ENCODE measurements around the gene RAB1A. TPM values are rescaled to one million over a fixed set of nuclear protein-coding genes. Genes with fewer than 3 reads are reported as not detected.
"Not testable (repeated sequence)": the region's sequence is repeated elsewhere in the genome, so short reads cannot be mapped to it uniquely, and the experiment has no call there.

The RAB1A gene
- polyA plus RNA-seq, 1 donor (not counting 4 experiments of a cell fraction or from before 2014, with no cell fraction given), result 274 TPM

DNA sequence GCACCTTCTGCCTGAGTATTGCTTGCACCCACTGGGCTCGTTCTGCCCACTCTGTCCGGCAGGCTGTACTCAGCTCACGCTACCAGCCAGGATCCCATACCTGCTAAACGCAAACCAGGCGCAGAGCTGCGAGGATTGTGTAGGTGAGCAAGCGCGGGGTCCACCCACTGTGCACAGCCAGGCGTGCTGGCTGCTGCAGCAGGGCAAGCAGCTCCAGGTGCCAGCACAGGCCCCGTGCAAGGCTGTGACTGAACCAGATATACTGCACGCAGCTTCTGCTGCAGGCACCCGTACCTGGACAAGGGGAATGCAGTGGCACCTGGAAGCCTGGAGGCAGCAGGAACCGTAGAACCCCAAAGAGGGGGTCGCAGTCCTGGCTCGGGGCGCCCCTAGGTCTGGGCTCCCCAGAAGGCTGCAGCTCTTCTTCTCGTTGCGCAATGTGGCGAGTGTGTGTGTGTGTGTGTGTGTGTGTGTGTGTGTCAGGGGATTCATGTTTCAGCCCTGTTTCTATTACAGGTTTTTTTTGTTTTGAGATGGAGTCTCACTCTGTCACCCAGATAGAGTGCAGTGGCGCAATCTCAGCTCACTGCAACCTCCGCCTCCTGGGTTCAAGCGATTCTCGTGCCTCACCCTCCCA is 46.1 kb upstream of the RAB1A start:
- Histone ChIP-seq H3K9ac (ENCODE audit: control insufficient read depth, extremely low read depth, insufficient read depth, low read length) (no peak overlapping the region), H3K27me3 (ENCODE audit: control insufficient read depth, extremely low read depth, insufficient read depth, low read length) (no peaks in the 10 kb centered on the region), H3K79me2 (ENCODE audit: control insufficient read depth, insufficient read depth, low read length) (no peaks in the 10 kb centered on the region), H3K4me1 (ENCODE audit: control insufficient read depth, extremely low read depth, insufficient read depth, low read length) (no peaks in the 10 kb centered on the region), H3K9me3 (ENCODE audit: control insufficient read depth, low read depth, low read length) (no peaks in the 10 kb centered on the region), H4K20me1 (ENCODE audit: control insufficient read depth, extremely low read depth, insufficient read depth, low read length) (no peaks in the 10 kb centered on the region), H3K4me2 (ENCODE audit: control insufficient read depth, extremely low read depth, insufficient read depth, low read depth, low read length) (no peak overlapping the region), H3K9me1 (ENCODE audit: control insufficient read depth, extremely low read depth, insufficient read depth, low read length) (no peaks in the 10 kb centered on the region), H2AFZ (ENCODE audit: control insufficient read depth, low read length) (no peak overlapping the region), H3K4me3 (ENCODE audit: control insufficient read depth in 2 of 3, extremely low read depth in 1 of 3, insufficient read depth in 2 of 3, low read depth in 1 of 3, low read length in 3 of 3) (no peak overlapping the region), H3K36me3 (ENCODE audit: control insufficient read depth in 2 of 2, extremely low read depth in 1 of 2, insufficient read depth in 2 of 2, low read length in 2 of 2) (no peaks in the 10 kb centered on the region), H3K27ac (ENCODE audit: control insufficient read depth, insufficient read depth, low read length) (no peak overlapping the region)
- FAIRE-seq (no peak), DNase-seq (ENCODE audit: low read depth, low spot score) (no peak)
- TF ChIP-seq, protein P1, sequence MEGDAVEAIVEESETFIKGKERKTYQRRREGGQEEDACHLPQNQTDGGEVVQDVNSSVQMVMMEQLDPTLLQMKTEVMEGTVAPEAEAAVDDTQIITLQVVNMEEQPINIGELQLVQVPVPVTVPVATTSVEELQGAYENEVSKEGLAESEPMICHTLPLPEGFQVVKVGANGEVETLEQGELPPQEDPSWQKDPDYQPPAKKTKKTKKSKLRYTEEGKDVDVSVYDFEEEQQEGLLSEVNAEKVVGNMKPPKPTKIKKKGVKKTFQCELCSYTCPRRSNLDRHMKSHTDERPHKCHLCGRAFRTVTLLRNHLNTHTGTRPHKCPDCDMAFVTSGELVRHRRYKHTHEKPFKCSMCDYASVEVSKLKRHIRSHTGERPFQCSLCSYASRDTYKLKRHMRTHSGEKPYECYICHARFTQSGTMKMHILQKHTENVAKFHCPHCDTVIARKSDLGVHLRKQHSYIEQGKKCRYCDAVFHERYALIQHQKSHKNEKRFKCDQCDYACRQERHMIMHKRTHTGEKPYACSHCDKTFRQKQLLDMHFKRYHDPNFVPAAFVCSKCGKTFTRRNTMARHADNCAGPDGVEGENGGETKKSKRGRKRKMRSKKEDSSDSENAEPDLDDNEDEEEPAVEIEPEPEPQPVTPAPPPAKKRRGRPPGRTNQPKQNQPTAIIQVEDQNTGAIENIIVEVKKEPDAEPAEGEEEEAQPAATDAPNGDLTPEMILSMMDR (optimal IDR thresholded peaks at IDR 0.05 in 1 of 3, IDR thresholded peaks at IDR 0.05 in 1 of 3, conservative IDR thresholded peaks at IDR 0.05 in 1 of 3; ENCODE audit: extremely low read depth in 1 of 3, insufficient read depth in 2 of 3, low read length in 3 of 3), result no peak
- no peak for TF ChIP-seq EZH2 (IDR thresholded peaks at IDR 0.05; ENCODE audit: low read length)
- dilution Hi-C loops (cut with MboI; ENCODE audit: extremely low pct_ligation_motif_present, low sequenced_read_pairs), result no loop called here

DNA sequence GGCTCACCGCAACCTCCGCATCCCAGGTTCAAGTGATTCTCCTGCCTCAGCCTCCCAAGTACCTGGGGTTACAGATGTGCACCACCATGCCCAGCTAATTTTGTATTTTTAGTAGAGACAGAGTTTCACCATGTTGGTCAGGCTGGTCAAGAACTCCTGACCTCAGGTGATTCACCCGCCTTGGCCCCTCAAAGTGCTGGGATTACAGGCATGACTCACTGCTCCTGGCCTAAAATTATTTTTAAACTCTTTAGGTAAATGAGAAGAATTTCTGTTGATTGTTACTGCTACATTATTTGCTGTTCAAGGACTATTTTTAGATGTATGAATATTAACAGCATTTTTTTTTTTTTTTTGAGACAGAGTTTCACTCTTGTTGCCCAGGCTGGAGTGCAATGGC is 44.1 kb upstream of the RAB1A start:
- H3K27ac ChIP-seq (ENCODE audit: control insufficient read depth, insufficient read depth, low read length); dilution Hi-C loops (cut with MboI; ENCODE audit: extremely low pct_ligation_motif_present, low sequenced_read_pairs); H3K4me3 ChIP-seq (ENCODE audit: control insufficient read depth in 2 of 3, extremely low read depth in 1 of 3, insufficient read depth in 2 of 3, low read depth in 1 of 3, low read length in 3 of 3); H3K4me2 ChIP-seq (ENCODE audit: control insufficient read depth, extremely low read depth, insufficient read depth, low read depth, low read length); H3K36me3 ChIP-seq (ENCODE audit: control insufficient read depth in 2 of 2, extremely low read depth in 1 of 2, insufficient read depth in 2 of 2, low read length in 2 of 2); H3K9me1 ChIP-seq (ENCODE audit: control insufficient read depth, extremely low read depth, insufficient read depth, low read length); H3K4me1 ChIP-seq (ENCODE audit: control insufficient read depth, extremely low read depth, insufficient read depth, low read length); H3K9me3 ChIP-seq (ENCODE audit: control insufficient read depth, low read depth, low read length); DNase-seq (ENCODE audit: low read depth, low spot score); FAIRE-seq; H3K27me3 ChIP-seq (ENCODE audit: control insufficient read depth, extremely low read depth, insufficient read depth, low read length); H3K79me2 ChIP-seq (ENCODE audit: control insufficient read depth, insufficient read depth, low read length); H2AFZ ChIP-seq (ENCODE audit: control insufficient read depth, low read length); H4K20me1 ChIP-seq (ENCODE audit: control insufficient read depth, extremely low read depth, insufficient read depth, low read length); H3K9ac ChIP-seq (ENCODE audit: control insufficient read depth, extremely low read depth, insufficient read depth, low read length): not testable (repeated sequence)
